BLaER1 (cell line): ENCODE data around the gene HDLBP.

Source experiments
- H3K27ac ChIP-seq: shearing (Covaris generic); formaldehyde crosslinking; 2 replicates; pipeline ENCODE4 v1.8.1; 2022
- H3K27me3 ChIP-seq: shearing (Covaris generic); formaldehyde crosslinking; 2 replicates; pipeline ENCODE4 v1.8.1; 2022
- H3K36me3 ChIP-seq: shearing (Covaris generic); formaldehyde crosslinking; 2 replicates; pipeline ENCODE4 v1.8.1; 2022
- H3K4me1 ChIP-seq: shearing (Covaris generic); formaldehyde crosslinking; 2 replicates; pipeline ENCODE4 v1.8.1; 2022
- H3K4me2 ChIP-seq: shearing (Covaris generic); formaldehyde crosslinking; 2 replicates; pipeline ENCODE4 v1.8.1; 2022
- H3K4me3 ChIP-seq: shearing (Covaris generic); formaldehyde crosslinking; 2 replicates; pipeline ENCODE4 v1.8.1; 2022
- H3K9ac ChIP-seq: shearing (Covaris generic); formaldehyde crosslinking; 2 replicates; pipeline ENCODE4 v1.8.1; 2022
- H3K9me3 ChIP-seq: shearing (Covaris generic); formaldehyde crosslinking; 2 replicates; pipeline ENCODE4 v1.8.1; 2022
- H4K20me1 ChIP-seq: shearing (Covaris generic); formaldehyde crosslinking; 2 replicates; pipeline ENCODE4 v1.8.1; 2022
- Cebpa-rat ChIP-seq: shearing (Covaris generic); IDR thresholded peaks from 2 replicates; pipeline ENCODE4 v1.8.1; 2022

Gene HDLBP

GRCh38 chr2:241205086-241205485 is 110.4 kb downstream of the HDLBP start:
- Histone ChIP-seq H3K27ac (no peak overlapping the region), H3K9ac (no peak overlapping the region), H3K4me1 (peaks cover 9% of the 10 kb centered on the region; the same call in 1 of the 2 replicates)

GRCh38 chr2:241204490-241204889 is 111.0 kb downstream of the HDLBP start:
- 0 out of 2 replicates have a peak, but pooled peaks cover 4% of the 10 kb centered on the region for H4K20me1 ChIP-seq
- no peak overlapping the region for H3K9ac ChIP-seq
- no peak overlapping the region for H3K27ac ChIP-seq
- no peaks in the 10 kb centered on the region for H3K27me3 ChIP-seq
- H3K9me3 ChIP-seq, result no peaks in the 10 kb centered on the region
- no peaks in the 10 kb centered on the region for H3K36me3 ChIP-seq
- H3K4me3 ChIP-seq, result no peak overlapping the region
- no peak for TF ChIP-seq Cebpa-rat
- H3K4me1 ChIP-seq, result peaks cover 9% of the 10 kb centered on the region; the same call in 1 of the 2 replicates
- no peak overlapping the region for H3K4me2 ChIP-seq

More at GRCh38 chr2:241205086-241205485, 110.4 kb downstream of the HDLBP start:
- no peak for TF ChIP-seq Cebpa-rat
- Histone ChIP-seq H3K9me3 (no peaks in the 10 kb centered on the region), H3K4me2 (no peak overlapping the region), H3K36me3 (no peaks in the 10 kb centered on the region), H3K27me3 (no peaks in the 10 kb centered on the region), H4K20me1 (0 out of 2 replicates have a peak, but pooled peaks cover 4% of the 10 kb centered on the region), H3K4me3 (no peak overlapping the region)

- H3K4me2 ChIP-seq, result no peak overlapping the region
- TF ChIP-seq Cebpa-rat, result no peak
- no peak overlapping the region for H3K27ac ChIP-seq
- H3K4me3 ChIP-seq, result no peak overlapping the region
- 0 out of 2 replicates have a peak, but pooled peaks cover 4% of the 10 kb centered on the region for H4K20me1 ChIP-seq
- H3K36me3 ChIP-seq, result no peaks in the 10 kb centered on the region
- no peak overlapping the region for H3K9ac ChIP-seq
- peaks cover 9% of the 10 kb centered on the region; the same call in 1 of the 2 replicates for H3K4me1 ChIP-seq
- H3K27me3 ChIP-seq, result no peaks in the 10 kb centered on the region
- H3K9me3 ChIP-seq, result no peaks in the 10 kb centered on the region
Observed at GRCh38 chr2:241204010-241204384, 111.5 kb downstream of the HDLBP start.

- H4K20me1 ChIP-seq, result 0 out of 2 replicates have a peak, but pooled peaks cover 4% of the 10 kb centered on the region
- TF ChIP-seq Cebpa-rat, result no peak
- H3K9me3 ChIP-seq, result no peaks in the 10 kb centered on the region
- no peak overlapping the region for H3K9ac ChIP-seq
- H3K27me3 ChIP-seq, result no peaks in the 10 kb centered on the region
- H3K4me1 ChIP-seq, result peaks cover 9% of the 10 kb centered on the region; the same call in 1 of the 2 replicates
- H3K36me3 ChIP-seq, result no peaks in the 10 kb centered on the region
- no peak overlapping the region for H3K4me3 ChIP-seq
- no peak overlapping the region for H3K4me2 ChIP-seq
- H3K27ac ChIP-seq, result no peak overlapping the region
Observed at GRCh38 chr2:241203218-241204009, 112.1 kb downstream of the HDLBP start.

GRCh38 chr2:241202681-241203080 is 112.8 kb downstream of the HDLBP start:
- no peak overlapping the region for H3K27ac ChIP-seq
- H3K4me3 ChIP-seq, result no peak overlapping the region
- H4K20me1 ChIP-seq, result 0 out of 2 replicates have a peak, but pooled peaks cover under 1% of the 10 kb centered on the region
- H3K9me3 ChIP-seq, result no peaks in the 10 kb centered on the region
- H3K4me2 ChIP-seq, result no peak overlapping the region
- no peaks in the 10 kb centered on the region for H3K36me3 ChIP-seq
- no peak for TF ChIP-seq Cebpa-rat
- no peaks in the 10 kb centered on the region for H3K27me3 ChIP-seq
- H3K4me1 ChIP-seq, result peaks cover 9% of the 10 kb centered on the region; the same call in 1 of the 2 replicates
- H3K9ac ChIP-seq, result no peak overlapping the region

GRCh38 chr2:241202268-241202585 is 113.2 kb downstream of the HDLBP start:
- TF ChIP-seq Cebpa-rat, result no peak
- Histone ChIP-seq H3K4me2 (no peak overlapping the region), H3K27ac (no peak overlapping the region), H3K4me1 (peaks cover 9% of the 10 kb centered on the region; the same call in 1 of the 2 replicates), H3K27me3 (no peaks in the 10 kb centered on the region), H3K9ac (no peak overlapping the region), H3K4me3 (no peak overlapping the region), H3K9me3 (no peaks in the 10 kb centered on the region), H3K36me3 (no peaks in the 10 kb centered on the region), H4K20me1 (no peaks in the 10 kb centered on the region)

GRCh38 chr2:241201445-241202267 is 113.8 kb downstream of the HDLBP start:
- no peak overlapping the region; the same call in 1 of the 2 replicates for H3K4me2 ChIP-seq
- no peaks in the 10 kb centered on the region for H3K27me3 ChIP-seq
- no peak for TF ChIP-seq Cebpa-rat
- H3K4me3 ChIP-seq, result no peak overlapping the region
- no peak overlapping the region for H3K9ac ChIP-seq
- H3K27ac ChIP-seq, result no peak overlapping the region
- no peaks in the 10 kb centered on the region for H3K36me3 ChIP-seq
- H4K20me1 ChIP-seq, result no peaks in the 10 kb centered on the region
- peaks cover 9% of the 10 kb centered on the region; the same call in 1 of the 2 replicates for H3K4me1 ChIP-seq
- H3K9me3 ChIP-seq, result no peaks in the 10 kb centered on the region

- Histone ChIP-seq H3K27ac (no peak overlapping the region), H3K9ac (no peak overlapping the region), H3K4me3 (no peak overlapping the region), H3K4me2 (no peak overlapping the region; the same call in 1 of the 2 replicates), H3K36me3 (no peaks in the 10 kb centered on the region), H3K27me3 (no peaks in the 10 kb centered on the region), H3K4me1 (peaks cover 9% of the 10 kb centered on the region; the same call in 1 of the 2 replicates), H4K20me1 (no peaks in the 10 kb centered on the region), H3K9me3 (no peaks in the 10 kb centered on the region)
- no peak for TF ChIP-seq Cebpa-rat
Observed at GRCh38 chr2:241200822-241201395, 114.6 kb downstream of the HDLBP start.

- Histone ChIP-seq H3K36me3 (no peaks in the 10 kb centered on the region), H3K4me2 (no peak overlapping the region), H3K9ac (no peak overlapping the region), H3K4me3 (no peak overlapping the region), H3K4me1 (peaks cover 9% of the 10 kb centered on the region; the same call in 1 of the 2 replicates), H3K27ac (no peak overlapping the region), H3K9me3 (no peaks in the 10 kb centered on the region), H3K27me3 (no peaks in the 10 kb centered on the region), H4K20me1 (no peaks in the 10 kb centered on the region)
- no peak for TF ChIP-seq Cebpa-rat
Observed at GRCh38 chr2:241199897-241200821, 115.3 kb downstream of the HDLBP start.
